HEK293T (cell line): ENCODE results near the gene PRKCB.
A peak's percentile ranks its signal among the peaks of the same experiment; 100 is the strongest.

Experiments
- ARNT ChIP-seq: fragments of 450-650 bp; IDR thresholded peaks from 2 replicates; pipeline ENCODE4 v1.6.1; 2017; ENCODE audit warnings: mild to moderate bottlenecking
- BHLHE40 ChIP-seq: fragments of 450-650 bp; IDR thresholded peaks from 2 replicates; pipeline ENCODE4 v1.6.1; 2016; ENCODE audit warnings: mild to moderate bottlenecking, moderate library complexity, borderline replicate concordance
- ELF4 ChIP-seq: fragments of 450-650 bp; IDR thresholded peaks from 2 replicates; pipeline ENCODE4 v1.6.1; 2017; ENCODE audit warnings: antibody characterized with exemption
- FOXA1 ChIP-seq: fragments of 450-650 bp; IDR thresholded peaks from 2 replicates; pipeline ENCODE4 v1.6.1; 2016; ENCODE audit warnings: mild to moderate bottlenecking
- SP1 ChIP-seq: fragments of 450-650 bp; IDR thresholded peaks from 2 replicates; pipeline ENCODE4 v1.6.1; 2017
- SUZ12 ChIP-seq: fragments of 450-650 bp; IDR thresholded peaks from 2 replicates; pipeline ENCODE4 v1.6.1; 2016; ENCODE audit warnings: mild to moderate bottlenecking
- TARDBP ChIP-seq: fragments of 450-650 bp; IDR thresholded peaks from 2 replicates; pipeline ENCODE4 v1.6.1; 2016
- TF ChIP-seq, protein P1 (sequence below): fragments of 450-650 bp; IDR thresholded peaks from 2 replicates; pipeline ENCODE4 v1.6.1; 2016

GRCh38 chr16:24013054-24013636 is 177.4 kb downstream of the PRKCB start:
- TF ChIP-seq SUZ12 (no peak), ARNT (no peak), SP1 (no peak), FOXA1 (no peak), TARDBP (no peak), BHLHE40 (no peak), ELF4 (peak; percentile 89)
- TF ChIP-seq, protein P1, sequence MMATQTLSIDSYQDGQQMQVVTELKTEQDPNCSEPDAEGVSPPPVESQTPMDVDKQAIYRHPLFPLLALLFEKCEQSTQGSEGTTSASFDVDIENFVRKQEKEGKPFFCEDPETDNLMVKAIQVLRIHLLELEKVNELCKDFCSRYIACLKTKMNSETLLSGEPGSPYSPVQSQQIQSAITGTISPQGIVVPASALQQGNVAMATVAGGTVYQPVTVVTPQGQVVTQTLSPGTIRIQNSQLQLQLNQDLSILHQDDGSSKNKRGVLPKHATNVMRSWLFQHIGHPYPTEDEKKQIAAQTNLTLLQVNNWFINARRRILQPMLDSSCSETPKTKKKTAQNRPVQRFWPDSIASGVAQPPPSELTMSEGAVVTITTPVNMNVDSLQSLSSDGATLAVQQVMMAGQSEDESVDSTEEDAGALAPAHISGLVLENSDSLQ, result no peak
